AG08395 (cell line): ENCODE results near the gene MVB12B.

Experiments used
- DNase-seq: peaks from one replicate; pipeline ENCODE4 v3.0.0; 2012; ENCODE audit warnings: mixed read lengths, low spot score

The MVB12B gene

GRCh38 chr9:126331964-126332748 lies 5.5 kb downstream of the MVB12B start:
- no peak for DNase-seq

DNA sequence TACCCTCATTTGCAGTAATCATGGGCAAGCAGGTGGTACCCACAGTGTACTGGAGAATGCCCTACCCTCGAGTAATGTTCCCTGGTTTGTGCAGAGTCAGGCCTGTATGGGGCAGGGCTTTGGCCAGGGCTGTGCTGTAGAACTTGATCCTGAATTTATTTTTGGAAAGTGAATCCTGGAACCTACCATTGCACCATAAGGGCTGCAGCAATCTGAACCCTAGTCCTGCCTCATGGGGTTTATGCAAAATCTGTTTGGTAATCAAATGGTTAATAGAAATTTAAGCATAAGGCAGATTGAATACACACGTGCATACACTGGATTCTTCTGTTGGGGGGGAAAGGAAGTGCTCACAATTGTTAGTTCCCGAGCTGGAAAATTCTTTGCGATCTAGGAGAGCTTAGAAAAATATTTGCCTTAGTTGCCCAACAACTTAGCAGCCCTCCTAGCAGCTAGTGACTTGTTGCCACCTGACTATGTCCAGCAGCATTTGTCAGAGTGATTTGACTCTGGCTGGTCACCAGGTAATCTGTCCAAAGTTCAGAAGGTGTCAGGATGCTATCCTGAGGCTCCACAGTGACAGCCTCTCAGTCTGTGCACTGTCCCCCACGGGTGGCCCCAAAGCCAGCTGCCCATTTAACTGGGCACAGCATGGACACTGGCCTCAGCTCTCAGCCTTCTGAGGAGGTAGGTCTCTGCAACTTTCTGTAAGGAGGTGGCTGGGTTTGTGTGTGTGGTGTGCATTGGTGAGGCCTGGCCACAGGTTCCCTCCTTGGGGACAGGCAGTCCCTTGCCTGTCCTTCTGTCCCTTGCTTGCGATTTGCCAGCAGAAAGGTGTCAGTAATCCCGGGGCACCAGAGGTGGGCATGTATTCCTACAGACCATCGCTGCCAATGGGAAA lies 8.3 kb downstream of the MVB12B start:
- peak; percentile 23 for DNase-seq

DNA sequence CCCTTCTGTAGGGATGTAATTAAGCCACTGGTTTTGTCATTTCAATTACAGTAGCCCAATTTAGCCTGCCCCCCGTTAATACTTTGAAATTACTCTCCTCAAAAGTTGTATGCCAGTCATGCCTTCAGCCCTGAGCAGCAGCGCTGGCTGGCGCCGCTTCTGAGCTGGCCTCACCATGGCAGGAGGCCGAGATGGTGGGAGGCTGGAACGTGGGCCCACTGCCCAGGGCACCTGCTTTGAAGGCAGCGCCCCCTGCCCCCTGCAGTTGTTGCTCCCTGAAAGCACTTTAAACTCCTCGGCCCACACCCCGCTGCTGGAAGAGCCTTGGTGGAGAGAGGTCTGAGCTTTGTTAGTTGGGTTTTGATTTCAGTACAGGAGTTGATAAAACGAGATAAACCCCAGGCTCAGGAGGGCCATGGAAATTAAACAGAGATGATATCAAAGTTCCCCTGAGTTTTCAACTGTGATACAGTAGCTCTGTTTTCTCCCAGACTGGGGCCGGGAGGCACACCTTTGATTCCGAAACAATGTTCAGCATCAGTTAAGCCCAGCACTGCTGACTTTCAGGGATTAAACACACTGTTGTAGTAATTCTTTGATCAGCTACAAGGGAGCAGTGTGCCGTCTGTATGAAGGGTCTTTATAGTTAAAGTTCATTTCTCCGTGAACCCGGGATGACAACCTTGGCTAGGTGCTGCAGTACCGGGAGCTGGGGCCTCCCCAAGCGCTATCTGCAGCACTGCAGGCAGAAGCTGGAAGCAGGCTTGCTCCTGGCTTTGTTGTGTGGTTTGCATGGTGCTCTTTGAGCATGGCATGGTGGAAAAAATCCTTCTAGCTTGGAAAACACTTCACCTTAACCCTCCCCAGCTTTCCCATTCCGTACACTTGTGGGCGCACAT lies 9.5 kb downstream of the MVB12B start:
- DNase-seq = no peak

DNA sequence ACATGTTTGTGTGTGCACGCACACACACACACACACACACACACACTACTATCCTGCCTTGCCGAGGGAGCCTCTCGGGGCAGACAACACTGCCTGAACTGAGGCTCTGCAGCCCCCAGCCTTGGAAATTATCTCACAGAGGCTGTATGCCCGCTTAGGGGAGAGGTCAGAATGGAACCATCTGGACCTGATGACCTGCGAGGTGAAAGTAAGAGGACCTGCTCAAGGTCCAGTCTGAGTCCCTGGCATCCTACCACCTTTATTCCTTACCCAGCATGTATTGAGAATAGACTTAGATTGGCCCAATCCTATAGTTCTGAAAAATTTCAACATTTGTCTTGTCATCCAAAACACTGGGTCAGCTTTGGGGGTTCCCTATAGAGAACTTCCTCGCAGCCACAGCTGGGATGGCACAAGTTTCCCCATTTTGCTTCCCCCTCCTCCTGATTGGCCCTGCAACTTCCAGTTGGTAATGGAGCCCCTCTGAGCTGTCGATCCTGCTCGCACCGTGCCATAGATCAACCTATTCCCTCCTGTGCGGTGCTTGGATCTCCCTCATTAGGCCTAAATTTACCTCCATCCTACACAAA lies 10.2 kb downstream of the MVB12B start:
- DNase-seq = no peak

DNA sequence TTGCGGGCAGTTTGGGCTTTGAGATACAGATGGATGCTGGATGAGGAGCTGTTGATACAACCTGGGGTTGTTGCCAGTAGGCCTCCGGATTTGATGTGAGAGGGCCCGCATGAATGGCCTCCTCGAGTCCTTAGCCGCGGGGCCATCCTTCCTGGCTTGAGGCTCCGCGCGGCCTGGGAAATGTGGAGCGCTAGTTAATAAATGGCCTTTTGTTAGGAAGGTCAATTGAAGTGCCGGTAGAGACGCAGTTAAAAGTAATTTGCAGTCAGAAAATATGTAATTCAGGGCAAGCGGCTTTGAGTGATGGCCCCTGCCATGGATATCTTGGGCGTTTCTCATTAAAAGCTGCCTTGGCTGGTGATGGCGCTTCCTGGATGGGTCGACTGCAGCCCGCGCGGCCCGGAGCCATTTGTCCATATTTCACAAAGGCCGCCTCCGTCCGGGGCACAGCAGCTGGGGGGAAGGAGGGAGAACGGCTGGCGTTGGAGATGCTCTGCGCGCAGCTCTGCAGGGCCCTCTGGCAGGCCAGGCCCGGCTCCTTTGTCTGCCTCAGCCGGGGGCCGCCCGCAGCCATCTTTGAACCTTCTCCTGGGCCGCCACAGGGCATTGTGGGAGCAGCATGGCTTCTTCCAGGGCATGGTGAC lies 11.2 kb downstream of the MVB12B start:
- no peak for DNase-seq

GRCh38 chr9:126338945-126339344 lies 12.3 kb downstream of the MVB12B start:
- no peak for DNase-seq

DNA sequence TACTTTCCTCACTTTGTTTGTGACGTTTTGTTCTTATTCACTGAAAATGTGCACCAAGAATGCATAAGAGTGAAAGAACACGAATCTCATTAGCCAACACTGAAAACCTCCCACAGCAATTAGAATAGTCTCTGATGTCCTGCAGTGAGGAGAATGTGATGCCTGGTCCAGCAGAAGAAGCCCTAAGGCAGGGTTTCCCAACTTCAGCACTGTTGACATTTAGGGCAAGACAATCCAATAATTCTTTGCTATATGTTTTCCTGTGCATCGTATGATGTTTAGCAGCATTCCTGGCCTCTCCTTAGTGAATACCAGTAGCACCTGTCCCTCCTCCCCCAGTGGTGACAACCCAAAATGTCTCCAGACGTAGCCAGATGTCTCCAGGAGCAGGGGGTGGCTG lies 14.8 kb downstream of the MVB12B start:
- DNase-seq = no peak

DNA sequence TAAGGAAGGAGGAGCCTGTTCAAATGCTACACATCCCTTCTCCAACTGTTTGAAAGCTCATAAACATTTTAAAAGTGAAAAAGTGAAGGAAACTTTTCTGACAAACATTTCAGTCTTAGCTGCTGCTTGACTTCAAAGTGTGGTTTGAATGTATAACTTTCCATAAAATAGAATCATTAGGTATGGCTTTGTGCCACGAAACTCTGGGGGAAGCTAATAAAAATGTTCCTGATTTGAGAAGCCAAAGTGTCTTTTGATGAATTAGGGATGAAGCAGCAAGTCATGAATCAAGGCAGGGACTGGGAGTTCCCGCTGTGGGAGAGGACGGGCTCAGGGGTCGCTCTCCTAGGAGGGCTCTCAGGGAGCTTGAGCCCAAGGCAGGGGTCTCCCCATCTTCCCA lies 15.3 kb downstream of the MVB12B start:
- no peak for DNase-seq

DNA sequence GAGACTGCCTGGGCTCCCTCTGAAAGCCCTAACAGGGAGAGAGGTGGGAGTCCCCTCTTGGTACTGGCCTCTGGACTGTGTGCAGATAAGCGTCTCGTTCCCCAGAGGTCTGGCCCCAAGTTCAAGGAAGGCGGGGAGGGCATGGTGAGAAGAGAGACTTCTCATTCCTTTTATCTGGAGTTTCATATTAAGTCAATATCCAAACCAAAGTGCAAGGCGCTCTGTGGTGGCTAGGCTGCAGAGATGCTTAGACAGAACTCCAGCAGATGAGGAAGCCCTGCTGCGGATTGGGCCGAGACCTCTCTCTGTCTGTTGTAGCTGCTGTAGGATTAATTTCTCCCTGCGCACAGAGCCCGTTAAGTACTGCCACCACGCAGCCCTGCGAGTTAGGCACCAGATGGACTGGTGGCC lies 16.0 kb downstream of the MVB12B start:
- DNase-seq = no peak

DNA sequence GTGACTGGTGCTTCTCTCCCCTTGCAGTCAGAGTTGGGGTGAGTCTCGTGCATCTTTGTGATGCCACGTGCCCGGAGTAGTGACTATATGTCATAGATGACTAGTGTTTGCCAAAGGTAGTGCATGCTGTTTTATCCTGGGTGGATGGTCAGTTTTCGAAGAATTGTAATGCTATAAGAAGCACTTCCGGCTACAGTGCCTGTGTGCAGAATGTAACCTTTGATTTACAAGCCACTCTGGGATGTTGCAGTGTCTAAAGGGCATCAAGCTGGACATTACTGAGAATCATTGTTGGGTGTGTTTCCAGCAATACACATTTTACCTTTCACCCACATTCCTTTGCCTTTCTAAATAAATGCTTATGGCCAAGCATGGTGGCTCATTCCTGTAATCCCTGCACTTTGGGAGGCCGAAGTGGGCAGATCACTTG lies 16.7 kb downstream of the MVB12B start:
- DNase-seq = no peak

- DNase-seq = no peak
Measured at GRCh38 chr9:126346031-126346430, 19.4 kb downstream of the MVB12B start.

GRCh38 chr9:126347093-126347492 lies 20.5 kb downstream of the MVB12B start:
- no peak for DNase-seq

DNA sequence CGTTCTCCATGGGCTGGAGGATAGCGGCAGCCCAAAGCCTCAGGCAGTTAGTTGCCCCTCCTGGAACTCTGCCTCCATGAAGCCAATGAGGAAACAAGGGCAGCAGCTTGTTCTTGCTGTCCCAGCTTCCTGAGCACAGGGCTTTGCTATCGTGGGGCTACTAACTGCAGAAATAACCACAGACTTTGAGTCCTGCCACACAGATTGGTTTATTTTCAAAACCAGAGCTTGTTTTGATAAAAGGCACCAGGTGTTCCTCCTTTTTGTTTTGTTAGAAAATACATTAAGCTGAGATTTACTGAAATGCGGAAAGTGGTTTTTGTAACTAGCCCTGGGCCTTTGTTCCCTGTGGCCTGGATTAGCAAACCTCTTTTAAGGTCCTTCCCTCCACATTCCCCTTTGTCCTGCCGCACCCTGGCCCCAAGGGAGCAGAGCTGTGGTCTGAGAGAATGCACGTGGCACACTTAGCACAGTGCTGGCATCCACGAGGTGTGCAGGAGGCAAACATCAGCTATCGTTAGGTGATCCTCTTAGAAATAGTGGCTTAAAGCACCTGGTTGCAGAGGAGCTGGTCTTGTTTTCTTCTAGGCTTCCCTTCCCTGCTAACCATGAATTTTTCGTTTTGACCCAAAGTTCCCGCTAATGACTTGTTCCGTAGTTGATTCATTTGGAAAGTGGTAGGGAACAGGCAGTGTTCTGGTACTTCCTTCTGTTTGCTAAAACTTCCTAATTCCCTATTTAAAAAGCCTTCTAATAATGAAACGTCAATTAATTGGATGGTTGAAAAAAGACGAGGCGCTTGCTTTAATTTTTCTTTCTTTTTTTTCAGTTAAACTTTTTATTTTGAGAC lies 21.5 kb downstream of the MVB12B start:
- DNase-seq = no peak

- DNase-seq = no peak
Measured at GRCh38 chr9:126348911-126349550, 22.4 kb downstream of the MVB12B start.

DNA sequence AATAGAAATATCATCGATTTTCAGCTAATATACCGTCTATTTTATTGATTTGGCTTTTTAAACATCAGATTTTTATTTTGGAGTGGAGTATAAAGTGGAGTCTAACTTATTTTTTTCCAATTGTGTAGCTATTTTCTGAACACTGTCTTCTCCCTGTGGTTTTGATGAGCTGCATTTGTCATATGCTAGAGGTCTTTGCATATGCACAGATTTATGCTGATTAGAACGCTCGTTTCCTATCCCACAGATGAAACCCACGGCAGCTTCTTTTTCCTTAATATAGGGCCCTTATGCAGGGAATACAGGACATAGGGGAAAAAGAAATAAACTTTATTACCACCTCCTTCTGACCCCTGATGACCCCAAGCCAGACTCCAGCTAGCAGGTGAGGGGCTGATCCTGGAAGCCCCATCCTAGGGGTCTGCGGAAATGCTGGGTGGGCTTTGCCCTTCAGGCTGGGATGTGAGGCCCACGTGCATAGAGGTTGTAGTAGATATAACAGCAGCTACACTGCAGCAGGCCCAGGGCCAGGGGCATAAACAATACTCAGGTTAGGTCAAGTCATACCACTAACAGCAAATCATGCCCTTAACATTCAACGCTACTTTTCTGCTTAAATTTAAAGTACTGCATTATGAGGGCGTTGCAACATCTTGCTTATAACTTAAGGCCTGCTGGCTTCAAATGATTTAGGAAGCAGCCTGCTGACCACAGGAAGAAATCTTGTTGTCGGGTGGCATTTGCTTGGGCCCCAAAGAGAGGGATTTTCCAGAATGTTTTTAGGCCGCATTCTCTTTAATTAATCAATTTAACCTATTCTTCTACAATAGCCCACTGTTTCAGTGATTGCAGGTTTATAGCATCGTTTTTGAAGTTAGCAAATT lies 28.5 kb downstream of the MVB12B start:
- no peak for DNase-seq

GRCh38 chr9:126357074-126357473 lies 30.4 kb downstream of the MVB12B start:
- DNase-seq = no peak

GRCh38 chr9:126360073-126360472 lies 33.4 kb downstream of the MVB12B start:
- no peak for DNase-seq

GRCh38 chr9:126361810-126362238 lies 35.2 kb downstream of the MVB12B start:
- no peak for DNase-seq

GRCh38 chr9:126363250-126363649 lies 36.6 kb downstream of the MVB12B start:
- no peak for DNase-seq
